Frontal cortex (tissue), 4 donors: ENCODE results near the gene C1R. TPM values are rescaled to one million over a fixed set of nuclear protein-coding genes. Genes with fewer than 3 reads are reported as not detected.
A peak's percentile ranks its signal among the peaks of the same experiment; 100 is the strongest.

ENCODE experiments used
- DNase-seq, 2 donors: peaks; one replicate each; pipeline ENCODE4 v3.0.0; 2012; ENCODE audit warnings: low spot score in 2 of 2
- FAIRE-seq: peaks from 2 replicates; lab custom pipeline; 2012; peaks lifted over from hg19 to GRCh38; lab: Jason Lieb, UNC
- total RNA-seq: library from RNA; depleted of rRNA; stranded (reverse); fragments of >200 nt; gene quantifications from one replicate; pipeline ENCODE4 v1.2.3, GENCODE V29; 2014
- donor health status: control.
- donor health status: control.
- donor health status: control.

C1R gene
- total RNA-seq: 3.7 TPM

DNA sequence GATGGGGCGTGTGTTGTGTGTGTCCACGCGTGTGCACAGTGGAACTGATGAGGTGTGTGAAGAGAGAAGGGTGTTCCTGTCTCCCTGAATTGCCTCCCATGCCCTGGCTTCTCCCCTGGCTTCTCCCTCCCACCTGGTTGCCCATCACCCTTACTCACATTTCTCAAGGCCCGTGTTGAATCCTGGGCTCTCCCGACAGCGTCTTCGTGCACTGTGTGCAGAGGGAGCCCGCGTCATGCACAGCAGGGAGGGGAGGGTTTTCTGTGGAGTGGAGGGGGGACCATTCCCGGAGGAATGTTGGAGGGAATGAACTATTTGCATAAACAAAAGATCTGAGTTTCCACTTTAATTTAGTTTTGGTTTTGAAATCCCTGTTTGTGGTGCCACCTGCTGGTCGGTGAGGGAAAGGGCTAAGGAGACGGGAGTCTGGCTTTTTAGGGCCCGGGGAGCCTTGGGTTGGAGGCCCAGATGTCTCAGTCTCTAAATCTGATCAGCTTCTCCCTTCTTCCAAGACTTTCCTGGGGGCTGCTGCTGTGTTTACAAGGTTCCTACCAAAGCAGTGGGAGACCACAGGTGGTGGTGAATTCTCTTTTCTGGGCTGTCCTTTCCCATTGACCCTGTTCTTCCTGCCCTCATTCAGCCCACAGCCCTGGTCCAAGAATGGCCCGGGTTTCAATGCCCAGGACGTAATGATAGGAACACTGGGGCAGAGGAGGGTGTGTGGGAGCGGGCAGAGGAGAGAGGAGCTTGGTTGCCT, at the start of gene C1R:
Gene C1R (minus strand): TSS at position 217 of the 757 bp plus-strand sequence. CDS start 57 bp downstream, at position 160.
- no peak for FAIRE-seq
- DNase-seq: peak; percentile 45 to 74

DNA sequence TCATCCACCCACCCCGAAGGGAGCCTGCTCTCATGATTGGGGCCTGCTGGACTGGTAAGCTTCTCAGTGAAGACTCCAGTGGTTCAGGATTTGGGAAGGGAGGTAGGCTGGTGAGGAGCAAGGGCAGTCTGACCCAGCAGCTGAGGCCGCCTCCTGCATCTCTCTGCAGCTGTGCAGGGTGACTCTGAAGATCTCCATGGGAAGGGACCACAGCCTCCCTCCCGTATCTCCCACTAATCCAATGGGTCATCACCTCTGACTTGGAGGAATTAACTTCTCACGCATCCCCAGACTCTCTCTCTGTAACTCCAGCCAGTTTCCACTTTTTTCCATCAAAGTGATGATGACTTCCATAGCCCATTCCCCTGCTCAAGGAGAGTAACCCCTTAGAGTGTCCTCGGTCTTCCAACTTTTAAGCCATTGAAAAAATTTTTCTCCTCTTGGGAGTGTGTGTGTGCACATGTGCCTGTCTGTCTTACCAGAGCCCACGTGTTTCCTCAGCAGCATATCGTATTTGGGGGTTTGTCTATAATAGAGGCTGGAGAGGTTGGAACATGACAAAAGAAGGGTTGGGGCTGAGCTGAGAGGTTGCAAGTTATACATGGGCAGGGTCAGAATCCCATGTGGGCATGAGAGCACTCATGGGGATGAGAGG, 49.2 kb upstream of the C1R start:
- DNase-seq: no peak
- no peak for FAIRE-seq

DNA sequence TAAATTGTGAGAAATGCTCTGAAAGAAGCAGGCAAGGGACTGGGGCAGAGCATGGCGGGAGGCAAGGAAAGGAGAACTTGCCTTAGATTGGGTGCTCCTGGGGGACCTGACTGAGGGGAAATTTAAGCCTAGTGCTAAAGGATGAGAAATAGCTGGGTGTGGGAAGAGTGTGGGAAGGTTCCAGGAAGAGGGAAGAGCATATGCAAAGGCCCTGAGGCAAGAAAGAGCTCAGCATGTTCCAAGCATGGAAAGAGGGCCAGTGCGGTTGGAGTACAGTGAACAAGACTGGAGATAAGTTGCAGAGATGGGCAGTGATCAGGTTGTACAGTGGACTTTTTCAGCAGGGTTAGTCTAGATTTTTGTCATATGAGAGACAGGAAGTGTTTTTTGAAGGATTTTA, 47.0 kb upstream of the C1R start:
- DNase-seq: no peak
- FAIRE-seq: no peak

DNA sequence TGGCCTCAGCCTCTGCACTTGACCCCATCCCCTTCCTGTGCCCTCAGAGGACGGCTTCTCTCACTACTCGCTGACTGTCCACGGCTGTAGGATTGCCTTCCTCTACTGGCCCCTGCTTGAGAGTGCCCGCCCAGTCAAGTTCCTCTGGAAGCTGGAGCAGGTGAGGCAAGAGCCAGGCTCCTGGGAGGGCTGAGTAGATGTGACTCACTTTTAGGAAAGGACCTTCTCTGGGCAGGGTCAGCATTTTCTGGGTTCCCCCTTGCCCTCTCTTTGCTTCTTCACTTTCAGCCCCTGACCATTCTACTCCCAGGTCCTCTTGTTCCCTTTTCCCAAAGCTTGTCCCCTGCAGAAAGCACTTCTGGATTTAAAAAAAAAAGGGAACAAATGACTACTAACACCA, 45.7 kb upstream of the C1R start:
- FAIRE-seq: no peak
- no peak for DNase-seq

DNA sequence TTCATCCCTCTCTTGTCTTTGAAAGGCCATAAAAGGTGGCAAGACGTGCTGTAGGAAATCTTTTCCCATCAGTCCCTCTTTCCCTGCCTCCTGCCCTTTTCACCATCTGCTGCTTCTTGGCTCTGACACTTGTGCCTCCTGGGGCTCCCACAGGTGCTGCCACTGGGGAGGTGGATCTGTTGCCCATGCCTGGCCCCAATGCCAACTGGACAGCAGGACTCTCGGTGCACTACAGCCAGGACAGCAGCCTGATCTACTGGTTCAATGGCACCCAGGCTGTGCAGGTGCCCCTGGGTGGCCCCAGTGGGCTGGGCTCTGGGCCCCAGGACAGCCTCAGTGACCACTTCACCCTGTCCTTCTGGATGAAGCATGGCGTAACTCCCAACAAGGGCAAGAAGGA, 44.4 kb upstream of the C1R start:
- FAIRE-seq (no peak), DNase-seq (no peak)

DNA sequence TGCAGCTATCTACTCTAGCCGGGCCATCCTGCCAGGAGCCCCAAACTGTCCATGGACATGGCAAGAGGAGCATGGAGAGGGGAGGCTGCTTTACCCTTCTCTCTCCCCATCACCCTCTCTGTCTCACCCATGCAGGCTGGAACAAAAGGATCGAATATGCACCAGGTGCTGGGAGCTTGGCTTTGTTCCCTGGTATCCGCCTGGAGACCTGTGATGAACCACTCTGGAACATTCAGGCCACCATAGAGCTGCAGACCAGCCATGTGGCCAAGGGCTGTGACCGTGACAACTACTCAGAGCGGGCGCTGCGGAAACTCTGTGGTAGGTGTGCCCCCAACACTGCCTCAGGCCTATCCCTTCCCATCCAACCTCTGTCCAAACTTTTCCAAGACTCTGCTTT, 43.8 kb upstream of the C1R start:
- FAIRE-seq: no peak
- DNase-seq: no peak

DNA sequence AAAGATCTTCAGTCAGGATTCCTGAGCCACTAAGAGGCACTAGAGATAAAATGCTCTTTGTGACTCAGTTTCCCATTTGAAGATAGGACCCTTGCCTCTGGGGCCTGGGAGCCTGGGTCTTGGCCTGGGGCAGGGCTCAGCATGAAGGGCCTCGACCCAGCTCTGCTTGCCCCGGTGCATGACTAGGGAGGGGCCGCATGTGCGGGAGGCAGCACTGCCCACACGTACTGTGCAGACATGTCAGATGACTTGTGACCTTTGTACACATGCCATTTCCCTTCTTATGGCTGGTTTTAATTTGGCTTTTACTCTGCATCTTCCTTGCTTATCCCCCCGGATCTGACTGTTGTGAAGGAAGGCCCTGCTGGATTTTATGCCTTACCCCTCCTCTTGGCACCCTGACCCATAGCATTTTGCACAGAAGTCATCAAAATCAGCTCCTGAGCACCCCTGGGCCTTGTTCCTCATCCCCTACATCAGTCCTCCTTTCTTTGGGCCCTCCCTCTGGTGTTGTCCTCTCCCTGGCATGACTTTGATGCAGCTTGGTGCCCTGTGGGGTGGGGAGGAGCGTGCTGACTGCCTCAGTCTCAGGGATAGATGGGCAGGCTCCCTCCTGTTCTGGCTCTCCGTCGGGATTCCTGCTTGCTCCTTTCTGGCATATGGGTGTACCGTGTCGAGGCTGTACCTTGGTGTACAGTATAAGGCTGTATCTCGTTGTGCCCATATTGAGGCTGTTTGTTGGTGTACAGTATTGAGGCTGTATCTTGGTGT, 42.3 kb upstream of the C1R start:
- FAIRE-seq (no peak), DNase-seq (no peak)

DNA sequence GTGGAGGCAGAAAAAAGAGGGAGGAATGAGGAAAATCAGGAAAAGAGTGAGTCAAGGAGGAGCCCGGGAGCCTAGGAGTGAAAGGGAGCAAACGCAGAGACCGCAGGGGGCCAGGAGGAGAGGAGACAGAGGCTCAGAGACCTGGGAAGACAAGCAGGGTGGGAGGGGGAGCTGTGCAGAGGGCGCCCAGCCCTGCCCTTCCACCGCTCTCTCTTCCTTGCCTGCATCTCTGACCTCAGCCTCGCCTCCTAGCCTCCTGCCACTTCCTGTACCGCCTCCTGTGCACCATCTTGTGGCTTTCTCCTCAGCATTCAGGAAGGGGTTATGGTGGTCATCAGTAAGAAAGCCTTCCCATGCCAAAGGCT, 39.2 kb upstream of the C1R start:
- DNase-seq (no peak), FAIRE-seq (no peak)

DNA sequence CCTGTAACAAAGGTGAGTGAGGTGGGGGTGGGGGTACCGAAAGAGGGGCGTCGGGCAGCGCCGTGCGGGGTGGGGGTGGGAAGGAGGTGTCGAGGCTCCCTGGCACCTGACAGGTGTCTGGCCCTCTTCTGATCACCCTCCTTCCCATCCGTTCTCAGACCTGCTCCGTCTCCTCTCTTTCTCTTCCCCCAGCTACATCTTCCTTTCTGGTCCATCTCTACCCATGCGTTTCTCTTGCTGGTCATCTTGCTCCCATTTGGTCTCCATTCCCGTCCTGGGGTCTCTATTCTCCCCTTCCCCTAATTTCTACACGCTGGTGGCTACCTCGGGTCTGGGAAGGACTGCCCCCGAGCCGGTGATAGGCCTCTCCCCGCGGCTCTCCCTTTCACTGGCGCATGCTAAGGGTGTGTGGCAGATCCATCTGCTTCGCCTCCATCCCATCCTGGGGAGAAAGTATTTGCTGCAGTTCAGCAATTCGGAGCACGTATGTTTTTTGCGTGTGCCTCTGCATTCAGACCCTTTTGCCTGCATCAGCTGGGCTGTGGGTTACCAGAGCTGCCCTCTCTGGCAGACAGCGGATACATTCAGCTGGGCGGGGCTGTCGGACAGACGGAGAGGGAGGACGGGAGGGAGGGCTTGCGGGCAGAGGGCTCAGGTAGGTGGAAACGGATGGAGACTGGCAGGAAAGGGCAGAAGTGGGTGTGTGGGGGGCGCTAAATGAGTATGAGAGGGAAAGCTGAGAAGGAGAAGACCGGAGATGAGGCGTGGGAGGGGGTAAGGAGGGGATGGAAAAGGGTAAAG, 38.7 kb upstream of the C1R start:
- FAIRE-seq: no peak

DNA sequence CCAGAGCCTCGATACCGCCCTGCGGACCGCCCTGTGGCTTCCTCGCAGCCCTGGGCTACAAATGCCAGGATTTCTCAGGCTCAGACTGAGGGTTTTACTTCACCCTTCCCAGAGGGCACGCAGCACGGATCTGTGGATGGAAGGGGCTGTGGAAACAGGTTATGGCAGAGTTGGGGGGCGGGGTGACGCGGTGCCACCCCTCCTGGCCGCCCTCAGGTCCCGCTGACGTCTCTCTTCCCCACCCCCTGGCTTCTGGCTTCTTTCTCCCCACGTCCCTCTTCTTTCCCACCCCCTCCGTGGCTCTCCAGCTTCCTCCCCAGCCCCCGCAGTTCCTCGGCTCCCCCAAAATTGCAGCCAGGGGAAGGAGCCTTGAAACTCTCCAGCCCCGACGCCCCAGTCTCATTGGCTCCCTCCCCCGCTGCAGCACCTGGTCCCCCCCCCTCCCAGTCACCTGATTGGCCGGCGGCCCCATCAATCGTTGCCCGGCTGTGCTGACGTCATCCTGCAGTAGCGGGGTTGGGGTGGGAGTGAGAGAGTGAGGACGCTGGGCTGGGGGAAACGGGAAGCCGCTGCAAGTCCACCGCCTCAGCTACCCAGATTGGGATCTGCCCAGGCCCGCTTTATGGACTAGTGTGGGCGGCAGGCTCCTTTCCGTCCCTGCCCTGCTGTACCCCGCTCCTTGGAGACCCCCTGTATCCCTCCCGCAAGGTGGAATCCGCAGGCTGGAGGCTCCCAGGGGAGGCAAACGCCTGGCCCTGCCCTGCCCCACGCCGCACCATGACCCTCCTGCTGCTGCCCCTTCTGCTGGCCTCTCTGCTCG, 37.8 kb upstream of the C1R start, which contains the start of gene CLSTN3:
Gene CLSTN3 (plus strand): TSS at position 500 of the 820 bp plus-strand sequence. CDS start 278 bp downstream, at position 778.
- DNase-seq (peak; percentile 75 to 98), FAIRE-seq (no peak)

More for the DNA sequence above, 38.7 kb upstream of the C1R start:
- peak in 1 of 2 donors; percentile 59 for DNase-seq

DNA sequence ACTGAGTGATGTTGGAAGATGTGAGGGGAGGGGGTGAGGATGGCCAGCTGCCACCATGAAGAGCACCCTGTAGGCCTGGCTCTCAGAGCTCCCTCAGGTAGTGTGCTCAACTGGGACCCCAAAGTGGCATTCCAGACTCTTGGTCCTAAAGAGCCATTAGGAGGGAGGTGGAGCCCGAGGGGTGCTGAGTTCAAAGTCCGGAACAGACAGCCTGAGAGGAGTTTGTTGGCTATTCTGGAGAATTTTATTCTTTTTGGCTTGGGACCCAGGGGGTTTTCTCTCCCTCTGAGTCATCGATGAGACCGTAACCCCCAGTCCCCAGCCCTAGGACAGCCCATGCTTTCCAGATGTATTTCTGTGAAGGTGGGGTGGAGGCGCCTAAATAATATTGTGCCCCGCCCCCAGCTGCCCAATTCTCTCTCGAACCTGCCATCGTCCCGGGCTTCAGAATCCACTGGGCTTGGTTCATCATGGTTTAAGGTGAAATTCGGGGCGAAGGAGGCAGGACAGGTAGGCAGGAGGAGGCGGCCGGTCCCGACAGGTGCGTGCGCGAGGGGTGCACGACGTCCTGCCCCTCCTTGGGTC, 37.1 kb upstream of the C1R start:
- FAIRE-seq: no peak
- no peak for DNase-seq

DNA sequence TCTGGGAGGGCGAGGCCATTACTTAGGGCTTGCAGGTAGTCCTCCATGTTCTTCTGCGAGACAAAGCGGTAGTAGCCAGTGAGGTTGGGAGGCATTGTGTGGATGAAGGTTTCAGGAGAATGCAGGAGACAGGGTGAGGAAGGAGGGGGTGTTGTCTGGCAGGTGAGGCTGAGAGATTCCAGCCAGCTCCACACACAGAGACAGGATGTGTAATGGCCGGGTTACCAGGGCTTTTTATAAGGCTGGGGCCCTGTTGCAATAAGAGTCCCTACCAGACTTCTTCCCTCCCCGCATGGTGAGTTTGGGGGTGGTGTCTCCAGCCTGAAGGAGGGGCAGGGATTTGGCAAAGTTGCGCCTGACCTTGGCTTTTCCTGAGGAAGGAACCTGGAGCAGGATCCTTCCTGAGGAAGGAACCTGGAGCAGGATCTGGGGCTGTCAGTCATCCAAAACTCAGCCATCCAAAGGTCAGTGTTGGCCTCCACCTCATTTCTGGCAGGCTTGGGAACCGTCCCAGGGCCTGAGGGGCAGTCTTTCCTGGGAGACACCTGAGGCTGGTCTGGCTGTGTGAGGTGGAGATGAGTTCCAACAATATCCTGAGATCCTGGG, 36.5 kb upstream of the C1R start, which contains the start of gene RBP5:
Gene RBP5 (minus strand): TSS at position 209 of the 606 bp plus-strand sequence. CDS start 114 bp downstream, at position 95.
- FAIRE-seq (no peak), DNase-seq (no peak)

DNA sequence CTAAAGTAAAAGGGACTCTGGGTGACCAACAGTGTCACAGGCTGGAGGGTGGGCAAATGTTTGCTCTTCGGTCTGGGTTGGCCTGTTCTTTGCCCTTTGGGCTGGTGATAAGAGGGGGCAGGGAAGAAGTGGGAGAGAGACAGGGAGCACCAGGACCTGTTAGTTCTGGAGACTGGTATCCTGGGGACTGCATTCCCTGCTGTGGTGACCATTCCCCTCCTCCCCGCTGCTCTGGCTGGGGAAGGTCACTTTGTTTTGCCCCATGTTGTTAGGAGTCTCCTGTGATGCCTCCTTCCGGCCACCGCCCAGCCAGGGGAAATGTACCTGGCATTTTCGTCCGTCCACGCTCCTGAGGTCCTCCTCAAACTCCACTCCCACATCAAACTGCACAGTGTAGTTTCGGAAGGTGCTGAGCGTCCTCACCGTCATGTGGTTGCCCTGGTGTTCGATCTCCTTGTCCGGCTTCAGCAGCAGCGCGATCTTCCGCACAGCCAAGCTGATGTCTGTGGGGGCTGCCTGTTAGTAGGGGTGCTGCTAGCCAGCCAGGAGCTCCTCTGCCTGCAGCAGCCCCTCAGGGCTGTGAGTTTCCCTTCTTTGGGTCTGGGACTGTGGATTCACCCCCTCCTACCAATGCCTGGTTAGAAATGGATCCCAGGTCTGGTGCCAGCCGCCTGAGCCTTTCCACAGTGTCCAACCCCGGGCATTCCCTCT, 35.8 kb upstream of the C1R start:
- FAIRE-seq (no peak), DNase-seq (no peak)

DNA sequence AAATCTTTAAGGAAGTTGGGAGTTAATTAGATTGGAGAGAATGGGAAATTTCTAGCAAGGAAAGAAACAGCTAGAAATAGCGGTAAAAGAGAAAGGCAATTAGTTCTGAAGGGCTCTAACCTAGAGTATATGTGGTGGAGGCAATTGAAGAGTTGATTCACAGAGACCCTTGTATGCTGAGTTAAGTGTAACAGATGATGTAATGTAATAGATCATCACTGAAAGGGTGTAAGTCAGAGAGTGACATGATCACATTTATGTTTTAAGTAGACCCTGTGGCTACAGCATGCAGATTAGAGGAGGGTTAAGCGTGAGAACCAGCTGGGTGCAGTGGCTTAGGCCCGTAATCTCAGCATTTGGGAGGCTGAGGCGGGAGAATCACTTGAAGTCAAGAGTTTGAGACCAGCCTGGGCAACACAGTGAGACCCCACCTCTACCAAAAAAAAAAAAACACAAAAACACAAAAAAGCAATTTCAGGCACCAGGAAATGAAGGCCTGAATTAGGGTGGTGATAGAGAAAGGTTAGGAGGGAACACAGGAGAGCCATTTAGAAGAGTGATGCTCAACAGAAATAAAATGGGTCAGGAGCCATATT, 33.5 kb upstream of the C1R start:
- no peak for FAIRE-seq
- DNase-seq: no peak

DNA sequence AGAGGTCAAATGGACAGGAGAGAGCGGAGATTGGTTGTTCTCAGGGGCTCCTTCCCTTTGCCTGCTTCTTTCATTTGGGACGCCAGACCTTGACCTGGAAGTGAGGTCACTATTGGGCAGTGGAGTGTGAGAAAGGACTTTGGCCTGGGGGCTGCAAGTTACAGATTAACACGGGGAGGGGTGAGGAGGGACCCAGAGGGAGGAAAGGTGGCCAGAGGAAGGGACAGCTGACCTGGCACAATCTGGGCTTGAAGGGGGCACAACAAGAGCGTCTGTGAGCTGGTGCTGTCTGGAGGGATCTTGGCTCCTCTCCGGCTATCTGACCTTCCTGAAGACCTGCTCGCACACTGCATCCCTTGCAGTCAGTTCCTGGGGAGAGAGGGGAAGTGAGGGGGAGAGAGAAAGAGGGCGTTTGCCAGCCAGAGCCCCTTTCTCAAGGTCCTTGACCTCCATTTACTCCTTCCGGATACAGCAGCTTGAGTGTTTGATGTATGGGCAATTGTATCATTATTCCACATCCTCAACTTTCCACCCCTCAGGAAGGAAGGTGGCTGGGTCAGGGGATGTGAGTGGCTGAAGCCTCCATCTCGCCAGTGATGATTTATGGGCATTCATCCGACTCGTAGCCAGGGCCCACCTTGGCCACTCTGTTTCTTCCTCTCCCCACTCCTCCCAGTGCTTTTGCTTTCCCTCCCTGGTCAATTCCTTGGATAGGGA, 31.7 kb upstream of the C1R start:
- no peak for FAIRE-seq
- no peak for DNase-seq
